Body of pancreas (tissue), 4 donors: ENCODE results near the gene NKIRAS1.
A peak's percentile ranks its signal among the peaks of the same experiment; 100 is the strongest.

ENCODE experiments used
- POLR2A ChIP-seq, 3 donors: fragments of 450-650 bp; IDR thresholded peaks; one replicate each; pipeline ENCODE4 v1.6.1; 2016; ENCODE audit warnings: antibody characterized with exemption in 3 of 3, mild to moderate bottlenecking in 2 of 3
- TF ChIP-seq, protein P1 (sequence below), 7 experiments: fragments of 450-650 bp in 4 of 7; fragments of 200-600 bp in 3 of 7; sonication (generic) in 3 of 7; IDR thresholded peaks; one replicate each; pipeline ENCODE4 v1.5.1; 2016 to 2019; ENCODE audit warnings: antibody characterized with exemption in 7 of 7

DNA sequence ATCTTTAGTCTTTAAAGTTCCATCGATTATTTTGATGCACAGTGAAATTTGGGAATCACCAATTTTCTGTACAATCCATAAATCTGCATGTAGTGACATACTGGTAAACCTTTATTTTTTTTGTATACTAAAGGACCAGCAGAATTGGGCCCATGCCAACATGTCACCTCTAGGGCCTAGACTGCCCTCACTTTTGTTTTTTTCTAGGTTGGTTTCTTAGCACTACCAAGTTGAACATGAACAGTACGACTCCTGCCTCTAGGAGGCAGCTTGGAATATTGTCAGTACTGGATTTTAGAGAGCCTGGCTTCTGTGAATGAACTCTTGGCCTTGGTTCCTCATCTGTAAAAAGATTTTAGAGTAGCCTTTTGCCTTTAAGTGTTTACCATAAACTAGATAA lies 32.3 kb downstream of the NKIRAS1 start:
- TF ChIP-seq, protein P1, sequence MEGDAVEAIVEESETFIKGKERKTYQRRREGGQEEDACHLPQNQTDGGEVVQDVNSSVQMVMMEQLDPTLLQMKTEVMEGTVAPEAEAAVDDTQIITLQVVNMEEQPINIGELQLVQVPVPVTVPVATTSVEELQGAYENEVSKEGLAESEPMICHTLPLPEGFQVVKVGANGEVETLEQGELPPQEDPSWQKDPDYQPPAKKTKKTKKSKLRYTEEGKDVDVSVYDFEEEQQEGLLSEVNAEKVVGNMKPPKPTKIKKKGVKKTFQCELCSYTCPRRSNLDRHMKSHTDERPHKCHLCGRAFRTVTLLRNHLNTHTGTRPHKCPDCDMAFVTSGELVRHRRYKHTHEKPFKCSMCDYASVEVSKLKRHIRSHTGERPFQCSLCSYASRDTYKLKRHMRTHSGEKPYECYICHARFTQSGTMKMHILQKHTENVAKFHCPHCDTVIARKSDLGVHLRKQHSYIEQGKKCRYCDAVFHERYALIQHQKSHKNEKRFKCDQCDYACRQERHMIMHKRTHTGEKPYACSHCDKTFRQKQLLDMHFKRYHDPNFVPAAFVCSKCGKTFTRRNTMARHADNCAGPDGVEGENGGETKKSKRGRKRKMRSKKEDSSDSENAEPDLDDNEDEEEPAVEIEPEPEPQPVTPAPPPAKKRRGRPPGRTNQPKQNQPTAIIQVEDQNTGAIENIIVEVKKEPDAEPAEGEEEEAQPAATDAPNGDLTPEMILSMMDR (IDR thresholded peaks at IDR 0.05), result peak in 2 of 7 experiments; percentile 3 to 6
- no peak for TF ChIP-seq POLR2A (IDR thresholded peaks at IDR 0.05)
